Neural progenitor cell (in vitro differentiated cells): Measurements from ENCODE around the gene PLTP.

Source experiments
- EZH2 ChIP-seq: fragments of 200-600 bp; sonication (generic); IDR thresholded peaks from 2 replicates; pipeline ENCODE4 v1.6.1; 2017; ENCODE audit warnings: antibody characterized with exemption, mild to moderate bottlenecking, moderate library complexity
- EZH2phosphoT487 ChIP-seq: fragments of 200-600 bp; sonication (generic); IDR thresholded peaks from 2 replicates; pipeline ENCODE4 v1.6.1; 2017; ENCODE audit warnings: antibody characterized with exemption
- TF ChIP-seq, protein P1 (sequence below): fragments of 200-600 bp; sonication (generic); IDR thresholded peaks from 2 replicates; pipeline ENCODE4 v1.5.1; 2017; ENCODE audit warnings: antibody characterized with exemption, mild to moderate bottlenecking

DNA sequence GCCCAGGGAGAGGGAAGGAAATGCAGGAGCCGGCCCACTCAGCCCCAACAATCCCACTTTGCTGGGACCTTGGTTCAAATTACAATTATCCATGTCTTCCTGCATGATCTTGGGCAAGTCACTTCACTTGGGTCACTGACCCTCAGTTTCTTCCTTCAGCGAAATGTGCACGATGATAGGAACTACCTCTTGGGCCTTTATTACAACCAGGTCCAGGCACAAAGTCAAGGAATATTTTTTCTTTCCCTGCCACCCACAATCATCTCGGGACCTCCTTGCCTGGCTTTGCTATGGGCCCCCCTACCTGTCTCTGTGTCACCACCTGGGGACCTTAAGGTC is 358 bp upstream of the PLTP start:
- TF ChIP-seq, protein P1, sequence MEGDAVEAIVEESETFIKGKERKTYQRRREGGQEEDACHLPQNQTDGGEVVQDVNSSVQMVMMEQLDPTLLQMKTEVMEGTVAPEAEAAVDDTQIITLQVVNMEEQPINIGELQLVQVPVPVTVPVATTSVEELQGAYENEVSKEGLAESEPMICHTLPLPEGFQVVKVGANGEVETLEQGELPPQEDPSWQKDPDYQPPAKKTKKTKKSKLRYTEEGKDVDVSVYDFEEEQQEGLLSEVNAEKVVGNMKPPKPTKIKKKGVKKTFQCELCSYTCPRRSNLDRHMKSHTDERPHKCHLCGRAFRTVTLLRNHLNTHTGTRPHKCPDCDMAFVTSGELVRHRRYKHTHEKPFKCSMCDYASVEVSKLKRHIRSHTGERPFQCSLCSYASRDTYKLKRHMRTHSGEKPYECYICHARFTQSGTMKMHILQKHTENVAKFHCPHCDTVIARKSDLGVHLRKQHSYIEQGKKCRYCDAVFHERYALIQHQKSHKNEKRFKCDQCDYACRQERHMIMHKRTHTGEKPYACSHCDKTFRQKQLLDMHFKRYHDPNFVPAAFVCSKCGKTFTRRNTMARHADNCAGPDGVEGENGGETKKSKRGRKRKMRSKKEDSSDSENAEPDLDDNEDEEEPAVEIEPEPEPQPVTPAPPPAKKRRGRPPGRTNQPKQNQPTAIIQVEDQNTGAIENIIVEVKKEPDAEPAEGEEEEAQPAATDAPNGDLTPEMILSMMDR: no peak
- TF ChIP-seq EZH2 (no peak), EZH2phosphoT487 (no peak)
